Endometrial microvascular endothelial cells (primary cell): Measurements from ENCODE around the gene ZNF33A. TPM values are rescaled to one million over a fixed set of nuclear protein-coding genes. Genes with fewer than 3 reads are reported as not detected.
"Not testable (repeated sequence)": the region's sequence is repeated elsewhere in the genome, so short reads cannot be mapped to it uniquely, and the experiment has no call there.

ENCODE experiments used
- in situ Hi-C: cut with HindIII; loops from 2 replicates; pipeline ENCODE4 v1.10.0; 2017; ENCODE audit warnings: low sequenced_read_pairs, low pct_unique_long_range_greater_than_20kb; ENCODE audit errors: inconsistent ontology term
- total RNA-seq: library from RNA; depleted of rRNA; stranded (reverse); fragments of >200 nt; gene quantifications from one replicate; pipeline ENCODE4 v1.2.3, GENCODE V29; 2015; ENCODE audit errors: inconsistent ontology term

The ZNF33A gene
- total RNA-seq, 1 donor from 2014 or later = 20.8 TPM

- in situ Hi-C loops = no loop called here
These were observed 27.8 kb downstream of the ZNF33A start for GRCh38 chr10:38038107-38038931.

DNA sequence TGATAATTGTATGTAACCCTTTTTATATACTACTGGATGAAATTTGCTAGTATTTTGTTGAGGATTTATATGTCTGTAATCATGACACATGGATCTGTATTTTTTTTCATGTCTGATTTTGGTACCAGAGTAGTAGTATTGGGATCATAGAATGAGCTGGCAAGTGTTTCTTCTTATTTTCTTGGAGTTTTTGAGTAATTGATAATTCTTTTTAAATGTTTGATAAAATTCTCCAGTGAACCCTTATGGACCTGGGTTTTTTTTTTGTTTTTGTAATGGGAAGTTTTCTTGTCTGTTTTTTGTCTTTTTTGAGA lies 28.4 kb downstream of the ZNF33A start:
- in situ Hi-C loops = no loop called here

DNA sequence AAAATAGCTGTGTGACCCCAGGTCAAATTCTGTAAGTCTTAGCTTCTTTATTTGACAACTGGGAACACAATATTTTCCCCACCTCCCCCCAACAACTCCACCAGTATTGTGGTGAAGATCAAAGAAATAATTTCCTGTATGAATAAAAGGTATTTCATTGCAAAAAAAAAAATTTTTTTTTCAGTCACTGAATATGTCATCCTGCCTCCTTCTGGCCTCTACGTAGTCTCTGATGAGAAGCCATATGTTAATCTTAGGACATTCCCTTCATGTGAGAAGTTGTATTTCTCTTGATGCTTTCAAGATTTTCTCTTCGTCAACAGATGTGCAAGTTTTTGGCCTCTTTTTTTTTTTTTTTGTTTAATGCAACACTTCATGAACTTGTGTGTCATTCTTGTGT lies 33.0 kb downstream of the ZNF33A start:
- in situ Hi-C loops = no loop called here

- in situ Hi-C loops = no loop called here
These were observed 34.7 kb downstream of the ZNF33A start for GRCh38 chr10:38045129-38045528.

DNA sequence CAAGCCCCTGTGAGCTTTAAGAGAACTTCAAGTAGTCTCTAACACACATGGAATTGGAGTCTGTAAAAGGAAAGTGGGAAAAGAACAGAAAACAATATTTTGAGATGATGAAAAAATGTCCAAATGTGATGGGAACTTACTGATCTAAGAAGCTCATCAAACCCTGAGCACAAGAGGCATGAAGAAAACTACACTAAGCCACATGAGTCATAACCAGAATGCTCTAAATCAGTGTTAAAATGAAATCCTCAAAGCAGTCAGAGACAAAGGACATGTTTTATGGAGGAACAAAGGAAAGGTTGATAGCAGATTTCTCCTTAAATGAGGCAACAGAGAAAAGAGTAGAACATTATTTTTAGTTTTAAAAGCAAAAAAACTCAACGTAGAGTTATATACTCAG lies 37.2 kb downstream of the ZNF33A start:
- in situ Hi-C loops = no loop called here

DNA sequence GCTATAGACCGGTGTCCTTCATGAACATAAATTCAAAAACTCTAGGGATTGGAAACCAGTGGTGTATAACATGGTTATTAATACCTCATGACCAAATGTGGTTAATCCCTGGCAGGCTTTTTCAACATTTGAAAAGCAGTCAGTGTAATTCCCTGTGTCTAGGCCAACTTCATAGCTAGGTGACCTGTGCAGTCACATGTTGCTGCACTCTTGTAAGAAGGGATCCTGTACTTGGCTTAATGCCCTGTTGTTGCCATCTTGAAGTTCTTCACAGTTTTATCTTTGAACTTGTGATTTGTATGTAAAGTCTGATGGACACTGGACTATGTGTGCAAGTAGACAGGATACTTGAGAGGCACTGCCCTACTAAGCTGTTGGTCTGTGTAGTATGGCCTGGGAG lies 39.7 kb downstream of the ZNF33A start:
- in situ Hi-C loops = no loop called here

GRCh38 chr10:38054361-38054797 lies 43.9 kb downstream of the ZNF33A start:
- in situ Hi-C loops = no loop called here

- in situ Hi-C loops = not testable (repeated sequence)
These were observed 44.9 kb downstream of the ZNF33A start for GRCh38 chr10:38055274-38055894.

DNA sequence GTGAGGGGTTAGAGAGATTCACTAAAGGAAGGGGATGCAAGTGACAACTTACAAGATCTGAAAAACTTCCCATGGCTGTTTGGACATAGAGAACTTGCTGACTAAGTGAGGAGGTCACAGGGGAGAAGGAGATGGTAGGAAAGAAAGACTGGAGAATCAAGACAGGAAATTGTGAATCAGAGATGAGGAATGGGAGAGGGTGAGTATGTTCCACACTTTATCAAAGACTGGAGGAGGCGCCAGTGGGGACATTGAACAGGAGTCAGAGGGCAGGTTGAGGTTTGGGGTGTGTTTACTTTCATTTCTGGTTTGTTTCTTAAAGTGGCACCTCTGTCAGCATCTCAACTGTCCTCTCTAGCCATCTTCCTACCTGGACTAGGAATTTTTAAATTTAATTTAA lies 59.2 kb downstream of the ZNF33A start:
- in situ Hi-C loops = not testable (repeated sequence)

DNA sequence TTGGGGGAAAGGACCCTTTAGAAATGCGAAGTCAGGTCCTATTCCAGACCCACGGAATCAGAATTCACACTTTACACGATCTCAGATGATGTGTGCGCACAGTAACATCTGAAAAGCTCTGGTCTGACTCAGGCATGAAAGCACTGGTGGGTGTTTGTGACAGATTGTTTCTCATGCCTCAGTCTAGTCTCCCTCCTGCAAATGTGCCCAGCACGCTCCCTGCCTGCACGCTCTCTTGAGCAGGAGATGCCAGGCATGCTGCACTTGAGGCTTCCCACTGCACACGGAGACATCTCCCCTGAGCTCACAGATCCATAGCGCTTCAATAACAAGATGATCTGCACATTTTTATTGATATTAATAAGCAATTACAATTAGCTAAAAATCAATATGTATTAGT lies 60.0 kb downstream of the ZNF33A start:
- in situ Hi-C loops = no loop called here

GRCh38 chr10:38072552-38072951 lies 62.1 kb downstream of the ZNF33A start:
- in situ Hi-C loops = no loop called here

- in situ Hi-C loops = no loop called here
These were observed 66.2 kb downstream of the ZNF33A start for GRCh38 chr10:38076687-38077086.

GRCh38 chr10:38093318-38093717 lies 82.8 kb downstream of the ZNF33A start:
- in situ Hi-C loops = not testable (repeated sequence)

DNA sequence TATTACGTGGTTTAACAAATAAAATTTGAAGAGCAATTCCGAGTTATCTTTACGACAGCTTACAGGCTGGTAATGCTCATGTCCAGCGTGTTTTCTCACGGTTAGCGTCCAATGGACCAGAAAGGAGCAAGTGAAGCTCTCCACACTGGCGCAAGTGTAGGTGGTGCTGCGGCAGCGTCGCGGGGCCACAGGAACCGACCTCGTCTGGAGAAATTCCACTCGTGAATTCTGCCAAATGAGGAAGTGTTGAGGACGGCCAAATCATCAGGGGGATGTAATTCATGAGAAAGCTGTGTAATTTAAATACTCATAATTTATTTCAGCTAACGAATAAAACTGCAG lies 83.3 kb downstream of the ZNF33A start:
- in situ Hi-C loops = no loop called here

GRCh38 chr10:38094158-38094926 lies 83.9 kb downstream of the ZNF33A start, which contains the start of gene ZNF37A:
Gene ZNF37A (plus strand): TSS chr10:38094337. CDS start chr10:38096618, 2,281 bp downstream.
- in situ Hi-C loops = no loop called here

DNA sequence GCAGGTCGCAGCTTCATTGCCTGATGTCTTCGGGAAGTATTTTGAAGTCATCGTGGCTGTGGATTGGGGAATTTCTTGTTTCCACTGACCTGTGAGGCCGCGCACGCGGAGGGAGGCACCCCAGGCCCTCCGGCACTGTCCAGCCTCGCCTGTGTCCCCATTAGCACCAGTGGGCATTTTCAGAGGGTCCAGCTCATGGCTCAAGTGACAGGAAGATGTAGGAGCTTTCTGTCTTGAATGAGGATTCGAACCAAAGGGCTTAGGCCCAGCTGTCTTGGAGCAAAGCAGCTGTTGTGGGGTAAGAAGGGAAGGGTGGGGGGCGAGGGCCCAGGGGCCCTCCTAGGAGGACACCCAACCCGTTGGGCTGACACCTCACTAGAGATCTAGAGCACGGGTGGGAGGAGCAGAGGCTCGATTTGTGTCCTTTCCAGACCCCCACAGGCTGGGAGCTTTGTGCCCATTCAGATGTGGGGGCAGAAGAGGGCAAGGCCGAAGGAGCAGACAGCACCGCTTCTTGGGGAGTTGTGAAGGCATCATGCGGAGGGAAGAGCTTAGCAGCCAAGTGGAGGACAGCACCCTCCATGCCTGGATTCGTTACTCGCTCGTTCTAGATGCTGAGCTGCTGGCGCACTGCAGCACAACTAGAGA lies 84.6 kb downstream of the ZNF33A start:
- in situ Hi-C loops = no loop called here

- in situ Hi-C loops = no loop called here
These were observed 92.4 kb downstream of the ZNF33A start for GRCh38 chr10:38102880-38103279.

DNA sequence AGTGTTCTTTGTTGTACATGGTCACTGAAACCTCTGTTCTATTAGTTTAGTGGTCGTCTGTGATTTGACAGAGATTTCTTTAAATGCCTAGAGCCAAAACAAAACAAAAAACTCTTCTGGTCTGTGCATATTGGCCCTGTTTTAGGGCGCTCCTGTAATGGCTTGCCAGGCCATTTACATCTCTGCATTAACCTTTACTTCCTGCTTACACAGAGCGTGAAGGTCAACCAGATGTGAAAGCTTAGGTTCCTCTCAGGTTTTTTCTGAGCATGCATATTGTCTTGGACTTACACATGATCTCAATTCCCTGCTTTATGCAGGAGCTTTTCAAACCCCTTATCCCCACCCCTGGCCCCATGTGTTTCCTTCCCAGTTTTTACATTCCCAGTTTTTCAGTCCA lies 93.3 kb downstream of the ZNF33A start:
- in situ Hi-C loops = no loop called here

GRCh38 chr10:38112159-38112558 lies 101.7 kb downstream of the ZNF33A start:
- in situ Hi-C loops = no loop called here
